Gastrocnemius medialis (tissue), 4 donors: Measurements from ENCODE around the gene WFDC1. TPM values are rescaled to one million over a fixed set of nuclear protein-coding genes. Genes with fewer than 3 reads are reported as not detected.
A peak's percentile ranks its signal among the peaks of the same experiment; 100 is the strongest.

Experiments used
- ATAC-seq, 2 donors: fragments of 150-250 bp; one replicate each; pipeline ENCODE4 v1.9.1; 2016
- DNase-seq, 2 donors: peaks; one replicate each; pipeline ENCODE4 v3.0.0-alpha.2; 2019
- H3K27ac ChIP-seq, 4 donors: fragments of 200-600 bp; sonication (generic); 1 replicate in 1 of 4; 2 replicates in 3 of 4; pipeline ENCODE4 v1.5.1; 2016 to 2018; ENCODE audit warnings: mild to moderate bottlenecking in 2 of 4, moderate library complexity in 1 of 4
- H3K27me3 ChIP-seq, 3 donors: fragments of 200-600 bp; sonication (generic) in 2 of 3; 1 replicate in 1 of 3; 2 replicates in 2 of 3; pipeline versions ENCODE4 v1.5.1 to v1.6.0; 2016 to 2019; ENCODE audit warnings: mild to moderate bottlenecking in 1 of 3, moderate library complexity in 1 of 3
- H3K36me3 ChIP-seq, 2 donors: fragments of 200-600 bp; sonication (generic) in 1 of 2; one replicate each; pipeline ENCODE4 v1.5.1; 2017 to 2018
- H3K4me1 ChIP-seq, 2 donors: fragments of 200-600 bp; sonication (generic) in 1 of 2; one replicate each; pipeline ENCODE4 v1.5.1; 2016 to 2017; ENCODE audit warnings: mild to moderate bottlenecking in 2 of 2
- H3K4me3 ChIP-seq, 4 donors: fragments of 200-600 bp; sonication (generic) in 3 of 4; 1 replicate in 1 of 4; 2 replicates in 3 of 4; pipeline ENCODE4 v1.5.1; 2016 to 2019; ENCODE audit warnings: mild to moderate bottlenecking in 2 of 4
- H3K9me3 ChIP-seq, 3 donors: fragments of 200-600 bp; sonication (generic) in 2 of 3; 1 replicate in 1 of 3; 2 replicates in 2 of 3; pipeline ENCODE4 v1.5.1; 2016 to 2019
- POLR2A ChIP-seq, 2 donors: fragments of 450-650 bp; IDR thresholded peaks; one replicate each; pipeline ENCODE4 v1.6.1; 2017; ENCODE audit warnings: antibody characterized with exemption in 2 of 2, mild to moderate bottlenecking in 2 of 2, moderate library complexity in 2 of 2
- in situ Hi-C, 4 donors: fragments of 200-750 bp; cut with MboI; loops; one replicate each; pipeline versions ENCODE4 v1.15.0 to v1.8.0; 2017; ENCODE audit warnings: low sequenced_read_pairs in 4 of 4
- intact Hi-C: fragments of 100-400 bp; cut with DNase I; formaldehyde crosslinking; loops from one replicate; pipeline ENCODE4 v1.15.1; 2023; ENCODE audit warnings: low total_unique reads
- total RNA-seq, 4 donors: library from RNA; depleted of rRNA; stranded (reverse); fragments of >200 nt; gene quantifications; one replicate each; pipeline versions ENCODE4 v1.1.0 to v1.2.3, GENCODE V29; 2016
- TF ChIP-seq, protein P1 (sequence below), 5 experiments: fragments of 450-650 bp in 3 of 5; fragments of 200-600 bp in 2 of 5; sonication (generic) in 2 of 5; IDR thresholded peaks in 4 of 5; conservative IDR thresholded peaks in 1 of 5; 1 replicate in 4 of 5; 2 replicates in 1 of 5; pipeline ENCODE4 v1.5.1; 2016 to 2019; ENCODE audit warnings: antibody characterized with exemption in 5 of 5, mild to moderate bottlenecking in 3 of 5, moderate library complexity in 3 of 5

The WFDC1 gene
- total RNA-seq, 4 donors from 2014 or later = 0.40 to 0.68 (median 0.49) TPM; not detected in 1

DNA sequence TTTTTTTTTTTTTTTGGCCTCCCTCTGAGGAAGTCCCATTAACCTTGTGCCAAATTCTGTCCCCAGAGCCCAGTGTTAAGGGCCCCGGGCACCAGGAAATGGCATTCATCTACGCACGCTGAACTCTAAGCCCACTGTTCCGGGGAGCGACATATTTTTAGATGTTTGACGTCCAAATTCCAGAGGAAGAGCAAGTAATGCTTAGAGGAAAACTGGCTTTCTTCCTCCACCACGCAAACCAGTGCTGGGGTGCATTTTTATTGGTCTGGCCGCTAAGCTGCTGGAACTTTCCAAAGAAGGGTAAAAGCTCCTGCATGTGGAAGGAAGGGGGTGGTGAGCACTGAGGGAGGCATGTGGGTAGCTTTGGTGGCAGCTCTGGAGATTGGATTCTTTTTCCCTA, 8.3 kb downstream of the WFDC1 start:
- Histone ChIP-seq H3K4me1 (no peaks in the 10 kb centered on the region), H3K9me3 (no peaks in the 10 kb centered on the region), H3K27ac (peak overlapping the region in 3 of 4 donors; percentile 10 to 68 (median 61)), H3K4me3 (peak overlapping the region in 1 of 4 donors; percentile 20), H3K36me3 (no peaks in the 10 kb centered on the region), H3K27me3 (peaks cover 0 to 7% (median 0%) of the 10 kb centered on the region in 3 donors)
- no peak for DNase-seq
- intact Hi-C loops = no loop called here
- ATAC-seq = peak; percentile 53 to 66
- TF ChIP-seq, protein P1, sequence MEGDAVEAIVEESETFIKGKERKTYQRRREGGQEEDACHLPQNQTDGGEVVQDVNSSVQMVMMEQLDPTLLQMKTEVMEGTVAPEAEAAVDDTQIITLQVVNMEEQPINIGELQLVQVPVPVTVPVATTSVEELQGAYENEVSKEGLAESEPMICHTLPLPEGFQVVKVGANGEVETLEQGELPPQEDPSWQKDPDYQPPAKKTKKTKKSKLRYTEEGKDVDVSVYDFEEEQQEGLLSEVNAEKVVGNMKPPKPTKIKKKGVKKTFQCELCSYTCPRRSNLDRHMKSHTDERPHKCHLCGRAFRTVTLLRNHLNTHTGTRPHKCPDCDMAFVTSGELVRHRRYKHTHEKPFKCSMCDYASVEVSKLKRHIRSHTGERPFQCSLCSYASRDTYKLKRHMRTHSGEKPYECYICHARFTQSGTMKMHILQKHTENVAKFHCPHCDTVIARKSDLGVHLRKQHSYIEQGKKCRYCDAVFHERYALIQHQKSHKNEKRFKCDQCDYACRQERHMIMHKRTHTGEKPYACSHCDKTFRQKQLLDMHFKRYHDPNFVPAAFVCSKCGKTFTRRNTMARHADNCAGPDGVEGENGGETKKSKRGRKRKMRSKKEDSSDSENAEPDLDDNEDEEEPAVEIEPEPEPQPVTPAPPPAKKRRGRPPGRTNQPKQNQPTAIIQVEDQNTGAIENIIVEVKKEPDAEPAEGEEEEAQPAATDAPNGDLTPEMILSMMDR (IDR thresholded peaks at IDR 0.05 in 4 of 5, conservative IDR thresholded peaks at IDR 0.05 in 1 of 5) = no peak
- no peak for TF ChIP-seq POLR2A (IDR thresholded peaks at IDR 0.05)
- in situ Hi-C loops = loop anchor here in 1 of 4 donors (25.0 kb wide), 1 partner anchor 109 kb away; no protein-coding TSS in a partner anchor

DNA sequence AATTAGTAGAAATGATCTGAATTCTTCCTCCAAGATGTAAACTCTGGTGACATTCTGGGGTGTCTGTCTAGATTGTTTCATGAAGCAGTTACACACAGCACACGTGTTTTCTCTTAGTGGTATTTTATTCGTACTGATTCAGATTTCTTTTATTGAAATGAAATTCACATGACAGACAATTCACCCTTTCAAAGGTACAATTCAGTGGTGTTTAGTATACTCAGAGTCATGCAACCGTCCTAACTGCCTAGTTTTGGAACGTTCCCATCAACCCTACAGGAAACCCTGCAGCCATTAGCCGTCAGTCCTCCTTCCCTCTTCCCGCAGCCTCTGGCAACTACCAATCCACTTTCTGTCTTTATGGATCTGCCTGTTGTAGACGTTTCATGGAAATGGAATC, 8.8 kb downstream of the WFDC1 start:
- Histone ChIP-seq H3K9me3 (no peaks in the 10 kb centered on the region), H3K27ac (peak overlapping the region in 3 of 4 donors; percentile 10 to 50 (median 15)), H3K27me3 (peaks cover 0 to 7% (median 0%) of the 10 kb centered on the region in 3 donors), H3K4me3 (no peak overlapping the region), H3K4me1 (no peaks in the 10 kb centered on the region), H3K36me3 (no peaks in the 10 kb centered on the region)
- TF ChIP-seq, protein P1 (IDR thresholded peaks at IDR 0.05 in 4 of 5, conservative IDR thresholded peaks at IDR 0.05 in 1 of 5) = no peak
- no peak for TF ChIP-seq POLR2A (IDR thresholded peaks at IDR 0.05)
- ATAC-seq (no peak), DNase-seq (no peak)
- in situ Hi-C loops = loop anchor here in 1 of 4 donors (25.0 kb wide), 1 partner anchor 109 kb away; no protein-coding TSS in a partner anchor
- intact Hi-C loops = no loop called here

DNA sequence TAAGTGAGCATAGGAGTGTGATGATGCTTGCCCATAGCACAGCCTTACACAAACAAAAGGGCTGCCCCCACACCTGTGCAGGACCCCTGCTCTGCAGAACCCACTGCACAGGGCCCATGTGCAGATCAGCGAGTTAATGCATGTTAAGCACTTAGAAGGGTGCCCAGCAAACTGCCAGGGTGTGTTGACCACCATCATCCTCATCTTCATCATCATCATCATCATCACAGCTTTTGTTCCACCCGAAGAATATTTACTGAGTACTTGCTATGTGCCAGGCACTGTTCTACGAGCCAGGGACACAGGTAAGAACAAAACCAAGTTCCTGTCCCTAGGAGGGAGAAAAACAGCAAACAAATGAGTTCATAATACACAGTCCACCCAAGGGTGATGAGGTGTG, 11.9 kb downstream of the WFDC1 start:
- Histone ChIP-seq H3K4me1 (no peaks in the 10 kb centered on the region), H3K36me3 (no peaks in the 10 kb centered on the region), H3K27ac (no peak overlapping the region), H3K27me3 (peaks cover 0 to 12% (median 0%) of the 10 kb centered on the region in 3 donors), H3K4me3 (no peak overlapping the region), H3K9me3 (no peaks in the 10 kb centered on the region)
- no peak for TF ChIP-seq POLR2A (IDR thresholded peaks at IDR 0.05)
- TF ChIP-seq, protein P1 (IDR thresholded peaks at IDR 0.05 in 4 of 5, conservative IDR thresholded peaks at IDR 0.05 in 1 of 5) = no peak
- DNase-seq (no peak), ATAC-seq (no peak)
- in situ Hi-C loops = loop anchor here in 1 of 4 donors (25.0 kb wide), 1 partner anchor 106 kb away; no protein-coding TSS in a partner anchor
- intact Hi-C loops = no loop called here

DNA sequence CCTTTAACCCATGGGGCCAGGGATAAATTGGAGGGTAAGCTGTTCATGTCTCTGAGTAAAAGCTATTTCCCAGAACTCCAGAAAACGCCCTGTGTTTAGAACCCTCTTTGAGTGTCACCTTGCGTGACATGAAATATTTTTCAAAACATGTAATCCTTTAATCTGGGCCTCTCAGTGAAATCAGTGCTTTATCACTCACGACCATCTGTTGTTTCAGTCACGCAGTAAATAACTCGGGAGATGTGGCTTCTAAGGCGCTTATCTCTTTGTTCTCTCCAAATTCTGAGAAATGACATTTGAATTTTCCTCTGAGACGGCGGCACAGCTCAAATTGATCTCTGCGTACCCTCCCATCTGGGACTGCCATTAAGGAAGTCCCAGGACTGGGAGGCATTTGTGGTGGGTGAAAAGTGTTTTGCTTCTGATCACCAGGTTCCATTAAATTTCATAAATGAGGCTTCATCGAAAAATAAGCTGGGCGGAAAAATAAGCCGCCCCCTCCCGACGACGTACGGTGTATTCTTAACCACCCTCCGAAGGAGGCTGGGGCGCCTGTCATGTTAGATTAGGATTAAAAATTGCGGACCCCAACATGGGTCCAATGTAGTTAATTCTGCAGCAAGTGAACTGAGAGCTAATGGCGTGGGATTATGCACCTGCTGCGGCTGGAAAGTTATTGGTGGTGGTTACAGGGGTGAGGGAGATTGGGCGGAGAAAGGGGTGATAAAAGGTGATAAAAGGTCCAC, 12.7 kb downstream of the WFDC1 start:
- ATAC-seq (no peak), DNase-seq (no peak)
- H3K27ac ChIP-seq = no peak overlapping the region
- H3K4me1 ChIP-seq = no peaks in the 10 kb centered on the region
- no peak overlapping the region for H3K4me3 ChIP-seq
- no peaks in the 10 kb centered on the region for H3K9me3 ChIP-seq
- TF ChIP-seq, protein P1 (IDR thresholded peaks at IDR 0.05 in 4 of 5, conservative IDR thresholded peaks at IDR 0.05 in 1 of 5) = no peak
- no peak for TF ChIP-seq POLR2A (IDR thresholded peaks at IDR 0.05)
- H3K36me3 ChIP-seq = no peaks in the 10 kb centered on the region
- H3K27me3 ChIP-seq = peaks cover 0 to 12% (median 4%) of the 10 kb centered on the region in 3 donors
- in situ Hi-C loops (loop anchor here in 1 of 4 donors (25.0 kb wide), 1 partner anchor 105 kb away; no protein-coding TSS in a partner anchor), intact Hi-C loops (no loop called here)
